ENCODE data around the gene SEC24B. TPM values are rescaled to one million over a fixed set of nuclear protein-coding genes. Genes with fewer than 3 reads are reported as not detected.

Gene SEC24B
- total and polyA plus RNA-seq, 12 donors, result 8.4 to 49.3 (median 29.8) TPM

DNA sequence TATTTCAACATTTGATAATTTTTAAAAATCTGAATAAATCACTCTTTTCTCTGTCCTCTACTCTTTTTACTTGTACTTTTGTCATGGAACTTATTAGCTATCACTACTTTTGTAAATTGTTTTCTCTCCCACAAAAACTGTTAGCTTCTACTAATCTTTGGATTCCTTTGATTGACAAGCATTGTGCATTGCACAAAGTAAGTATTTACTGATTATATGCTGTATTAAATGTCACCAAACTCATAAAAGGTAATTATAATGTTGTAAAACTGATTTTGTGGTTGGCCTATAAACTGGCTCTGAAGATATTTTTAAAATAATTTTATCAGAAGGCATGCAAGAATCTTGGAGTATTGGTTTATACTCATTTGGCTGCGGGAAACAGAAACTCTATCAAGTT, 15.0 kb upstream of the SEC24B start:
- Histone ChIP-seq H3K27ac (no peak overlapping the region), H3K4me1 (replicated peaks in 1 of 2) (peaks cover 0 to 3% of the 10 kb centered on the region in 2 donors), H3K36me3 (replicated peaks in 1 of 2) (no peaks in the 10 kb centered on the region), H3K27me3 (no peaks in the 10 kb centered on the region), H3K9me3 (replicated peaks in 1 of 3) (no peaks in the 10 kb centered on the region), H3K4me3 (no peak overlapping the region)
- TF ChIP-seq POLR2A (IDR thresholded peaks at IDR 0.05), result no peak
- TF ChIP-seq, protein P1, sequence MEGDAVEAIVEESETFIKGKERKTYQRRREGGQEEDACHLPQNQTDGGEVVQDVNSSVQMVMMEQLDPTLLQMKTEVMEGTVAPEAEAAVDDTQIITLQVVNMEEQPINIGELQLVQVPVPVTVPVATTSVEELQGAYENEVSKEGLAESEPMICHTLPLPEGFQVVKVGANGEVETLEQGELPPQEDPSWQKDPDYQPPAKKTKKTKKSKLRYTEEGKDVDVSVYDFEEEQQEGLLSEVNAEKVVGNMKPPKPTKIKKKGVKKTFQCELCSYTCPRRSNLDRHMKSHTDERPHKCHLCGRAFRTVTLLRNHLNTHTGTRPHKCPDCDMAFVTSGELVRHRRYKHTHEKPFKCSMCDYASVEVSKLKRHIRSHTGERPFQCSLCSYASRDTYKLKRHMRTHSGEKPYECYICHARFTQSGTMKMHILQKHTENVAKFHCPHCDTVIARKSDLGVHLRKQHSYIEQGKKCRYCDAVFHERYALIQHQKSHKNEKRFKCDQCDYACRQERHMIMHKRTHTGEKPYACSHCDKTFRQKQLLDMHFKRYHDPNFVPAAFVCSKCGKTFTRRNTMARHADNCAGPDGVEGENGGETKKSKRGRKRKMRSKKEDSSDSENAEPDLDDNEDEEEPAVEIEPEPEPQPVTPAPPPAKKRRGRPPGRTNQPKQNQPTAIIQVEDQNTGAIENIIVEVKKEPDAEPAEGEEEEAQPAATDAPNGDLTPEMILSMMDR (IDR thresholded peaks at IDR 0.05), result no peak
- intact Hi-C loops (cut with DNase I), result no loop called here
- no peak for DNase-seq
- WGBS, 4 donors, result 95 to 100% (median 98%) methylated on average over 1 of the region's 1 CpG

DNA sequence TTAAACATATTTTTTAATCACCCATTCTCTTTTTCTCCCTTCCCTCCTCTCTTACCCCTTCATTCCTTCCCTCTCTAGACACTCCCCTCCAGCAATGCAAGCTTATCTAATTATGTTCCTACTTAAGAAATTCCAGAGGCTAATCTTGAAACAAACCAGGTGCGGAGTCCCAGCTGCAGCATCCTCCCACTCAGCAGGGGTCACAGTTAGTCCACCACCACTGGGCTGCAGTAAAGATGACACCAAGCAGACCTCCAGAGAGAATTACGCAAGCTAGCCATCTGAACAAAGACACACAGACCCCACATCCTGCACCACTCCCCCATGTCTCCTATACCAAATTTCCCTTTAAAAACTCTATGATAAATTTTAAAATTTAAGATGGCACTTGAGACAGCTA, 13.9 kb upstream of the SEC24B start:
- Histone ChIP-seq H3K27me3 (no peaks in the 10 kb centered on the region), H3K36me3 (replicated peaks in 1 of 2) (no peaks in the 10 kb centered on the region), H3K4me1 (replicated peaks in 1 of 2) (peaks cover 0 to 3% of the 10 kb centered on the region in 2 donors), H3K9me3 (replicated peaks in 1 of 3) (no peaks in the 10 kb centered on the region), H3K27ac (no peak overlapping the region), H3K4me3 (no peak overlapping the region)
- TF ChIP-seq, protein P1 (IDR thresholded peaks at IDR 0.05), result no peak
- no peak for TF ChIP-seq POLR2A (IDR thresholded peaks at IDR 0.05)
- no peak for DNase-seq
- intact Hi-C loops (cut with DNase I), result loop anchor here (5.0 to 10.0 kb wide), 5 partner anchors 275 to 558 kb away; partner anchors contain the start of genes CFI (in 2 of the 2) and RRH (in 1 of the 2)
- 92 to 100% (median 95%) methylated on average over 2 of the region's 2 CpGs for WGBS, 4 donors

DNA sequence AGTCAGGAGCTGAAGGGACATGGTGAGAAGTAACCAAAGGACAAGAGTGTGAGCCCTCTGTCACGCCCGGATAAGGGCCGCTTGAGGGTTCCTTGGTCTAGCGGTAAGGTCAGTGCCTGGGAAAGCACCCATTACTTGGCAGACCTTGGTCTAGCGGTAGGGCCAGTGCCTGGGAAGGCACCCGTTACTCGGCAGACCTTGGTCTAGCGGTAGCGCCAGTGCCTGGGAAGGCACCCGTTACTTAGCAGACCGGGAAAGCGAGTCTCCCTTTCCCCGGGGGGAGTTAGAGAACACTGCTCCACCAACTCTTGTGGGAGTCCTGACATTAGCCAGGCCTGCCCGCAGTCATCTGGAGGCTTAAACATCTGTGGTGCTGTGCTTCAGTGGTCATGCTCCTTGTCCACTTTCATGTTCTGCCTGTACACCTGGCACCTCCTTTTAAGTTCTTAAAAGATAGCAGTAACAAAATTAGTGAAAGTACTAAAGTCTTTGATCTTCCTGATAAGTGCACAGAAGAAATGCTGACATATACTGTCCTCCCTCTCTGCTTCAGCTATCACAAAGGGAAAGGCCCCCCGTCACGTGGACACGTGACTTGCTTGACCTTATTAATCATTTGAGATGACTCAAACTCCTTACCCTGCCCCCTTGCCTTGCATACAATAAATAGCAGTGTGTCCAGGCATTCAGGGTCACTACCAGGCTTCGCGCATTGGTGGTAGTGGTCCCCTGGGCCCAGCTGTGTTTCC, 9.3 kb upstream of the SEC24B start:
- H3K27ac ChIP-seq, result peak overlapping the region in 2 of 5 donors; percentile 15 to 46
- 59 to 74% (median 65%) methylated on average over 14 to 19 of the region's 19 CpGs for WGBS, 4 donors
- no peak overlapping the region for H3K4me3 ChIP-seq
- intact Hi-C loops (cut with DNase I), result loop anchor here (5.0 to 10.0 kb wide), 5 partner anchors 271 to 553 kb away; partner anchors contain the start of genes CFI (in 2 of the 2) and RRH (in 1 of the 2)
- peaks cover 0 to 3% of the 10 kb centered on the region in 2 donors for H3K4me1 ChIP-seq (replicated peaks in 1 of 2)
- TF ChIP-seq POLR2A (IDR thresholded peaks at IDR 0.05), result no peak
- TF ChIP-seq, protein P1 (IDR thresholded peaks at IDR 0.05), result no peak
- H3K9me3 ChIP-seq (replicated peaks in 1 of 3), result no peaks in the 10 kb centered on the region
- no peaks in the 10 kb centered on the region for H3K27me3 ChIP-seq
- DNase-seq, result peak; percentile 38 to 67 (median 59)
- H3K36me3 ChIP-seq (replicated peaks in 1 of 2), result no peaks in the 10 kb centered on the region

DNA sequence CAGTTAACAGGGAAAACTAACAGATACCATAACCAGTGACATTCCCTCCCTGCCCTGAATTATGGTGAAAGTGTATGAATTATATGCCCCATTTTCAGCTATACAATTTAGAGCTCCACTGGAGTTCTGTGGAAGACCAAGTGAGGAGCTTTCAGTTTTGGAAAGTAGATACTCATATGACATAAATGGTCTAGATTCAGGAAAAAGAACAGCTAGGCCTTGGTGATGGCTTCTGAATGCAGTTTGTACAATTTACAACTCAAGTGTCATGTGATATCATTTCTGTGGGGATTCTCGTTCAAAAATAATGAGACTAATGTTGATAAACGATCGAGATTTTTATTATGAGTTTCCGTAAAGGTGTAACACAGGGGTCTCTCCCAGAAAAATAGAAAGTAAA, 8.2 kb upstream of the SEC24B start:
- no peak overlapping the region for H3K4me3 ChIP-seq
- no peaks in the 10 kb centered on the region for H3K27me3 ChIP-seq
- TF ChIP-seq POLR2A (IDR thresholded peaks at IDR 0.05), result no peak
- TF ChIP-seq, protein P1 (IDR thresholded peaks at IDR 0.05), result no peak
- intact Hi-C loops (cut with DNase I), result loop anchor here (10.0 kb wide), 3 partner anchors 269 to 549 kb away; partner anchors contain the start of gene CFI (in 2 of the 2)
- peaks cover 0 to 3% of the 10 kb centered on the region in 2 donors for H3K4me1 ChIP-seq (replicated peaks in 1 of 2)
- H3K27ac ChIP-seq, result no peak overlapping the region
- WGBS, 4 donors, result 90 to 94% (median 92%) methylated on average over 4 of the region's 4 CpGs
- no peak for DNase-seq
- H3K36me3 ChIP-seq (replicated peaks in 1 of 2), result no peaks in the 10 kb centered on the region
- H3K9me3 ChIP-seq (replicated peaks in 1 of 3), result no peaks in the 10 kb centered on the region

Data from adrenal gland (tissue), 12 donors.